Erythroblast (primary cell): ENCODE results near the gene PHC2.

Source experiments
- GATA1 ChIP-seq: IDR thresholded peaks from 2 replicates; pipeline ENCODE4 v1.6.1; 2011; ENCODE audit warnings: low read depth, mild to moderate bottlenecking, control low read depth, low read length, moderate library complexity
- POLR2A ChIP-seq: IDR thresholded peaks from 2 replicates; pipeline ENCODE4 v1.6.1; 2011; ENCODE audit warnings: mild to moderate bottlenecking, low read length

DNA sequence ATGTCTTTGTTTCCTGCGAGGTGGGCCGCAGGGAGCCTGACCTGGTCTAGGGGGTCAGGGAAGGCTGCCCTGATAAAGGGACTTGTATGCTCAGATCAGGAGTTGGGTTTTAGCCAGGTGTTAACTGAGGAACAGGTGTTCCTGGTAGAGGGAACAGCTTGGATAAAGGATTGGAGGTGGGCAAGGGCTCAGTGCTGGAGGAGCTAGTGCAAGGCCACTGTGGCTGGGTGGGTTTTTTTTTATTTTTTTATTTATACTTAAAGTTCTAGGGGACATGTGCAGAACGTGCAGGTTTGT lies 141.1 kb downstream of the PHC2 start:
- TF ChIP-seq POLR2A: no peak
- TF ChIP-seq GATA1: no peak
